GM23338 (cell line): Measurements from ENCODE around the gene PPP2R5E. TPM values are rescaled to one million over a fixed set of nuclear protein-coding genes. Genes with fewer than 3 reads are reported as not detected.

Source experiments
- ATAC-seq: fragments of 200-7000 bp; cut with Tn5 transposase; 3 replicates; pipeline ENCODE4 v1.9.1; 2020
- DNase-seq: peaks from one replicate; pipeline ENCODE4 v3.0.0-alpha.2; 2015; ENCODE audit warnings: low spot score
- H2AFZ ChIP-seq: fragments of 200-600 bp; sonication (generic); 2 replicates; pipeline ENCODE4 v1.8.0; 2016; ENCODE audit warnings: antibody characterized with exemption, mild to moderate bottlenecking, moderate library complexity
- H3F3A ChIP-seq: fragments of 200-600 bp; sonication (generic); replicated peaks from 2 replicates; pipeline ENCODE4 v1.8.0; 2017; ENCODE audit warnings: antibody characterized with exemption, mixed run types, low read depth
- H3K27ac ChIP-seq: fragments of 200-600 bp; sonication (generic); 2 replicates; pipeline ENCODE4 v1.6.1; 2016; ENCODE audit warnings: low read depth
- H3K27me3 ChIP-seq: fragments of 200-600 bp; sonication (generic); 2 replicates; pipeline ENCODE4 v1.8.0; 2016; ENCODE audit warnings: mild to moderate bottlenecking, mixed run types, moderate library complexity; ENCODE audit not compliant: insufficient read depth
- H3K36me3 ChIP-seq: fragments of 200-600 bp; sonication (generic); 2 replicates; pipeline ENCODE4 v1.8.0; 2016; ENCODE audit warnings: mild to moderate bottlenecking; ENCODE audit not compliant: insufficient read depth
- H3K4me1 ChIP-seq: fragments of 200-600 bp; sonication (generic); 2 replicates; pipeline ENCODE4 v1.8.0; 2016; ENCODE audit warnings: mild to moderate bottlenecking, moderate library complexity; ENCODE audit not compliant: insufficient read depth
- H3K4me2 ChIP-seq: fragments of 200-600 bp; sonication (generic); 2 replicates; pipeline ENCODE4 v1.7.1; 2017; ENCODE audit warnings: mixed run types
- H3K4me3 ChIP-seq: fragments of 200-600 bp; sonication (generic); 2 replicates; pipeline ENCODE4 v1.6.1; 2016; ENCODE audit warnings: mixed run types
- H3K79me2 ChIP-seq: fragments of 200-600 bp; sonication (generic); replicated peaks from 2 replicates; pipeline ENCODE4 v1.8.0; 2017; ENCODE audit warnings: mild to moderate bottlenecking; ENCODE audit not compliant: insufficient read depth
- H3K9me2 ChIP-seq: fragments of 200-600 bp; sonication (generic); 2 replicates; pipeline ENCODE4 v1.8.0; 2017; ENCODE audit not compliant: insufficient read depth
- H4K20me1 ChIP-seq: fragments of 200-600 bp; sonication (generic); replicated peaks from 2 replicates; pipeline ENCODE4 v1.8.0; 2017; ENCODE audit warnings: mild to moderate bottlenecking; ENCODE audit not compliant: insufficient read depth
- H3K27ac Mint-ChIP-seq: 2 replicates; pipeline ENCODE4 v1.8.0; 2020; ENCODE audit warnings: inconsistent platforms, mild to moderate bottlenecking, moderate library complexity, mixed read lengths
- H3K27me3 Mint-ChIP-seq: 3 replicates; pipeline ENCODE4 v1.8.0; 2022; ENCODE audit warnings: low read depth, mild to moderate bottlenecking, moderate library complexity, mixed read lengths, inconsistent platforms; ENCODE audit not compliant: insufficient read depth, poor library complexity
- H3K36me3 Mint-ChIP-seq: 3 replicates; pipeline ENCODE4 v1.8.0; 2021; ENCODE audit warnings: low read depth, mild to moderate bottlenecking, inconsistent platforms, moderate library complexity, mixed read lengths
- H3K4me1 Mint-ChIP-seq: 3 replicates; pipeline ENCODE4 v1.8.0; 2020; ENCODE audit warnings: mild to moderate bottlenecking, inconsistent platforms, mixed read lengths
- H3K4me3 Mint-ChIP-seq: 3 replicates; pipeline ENCODE4 v1.8.0; 2021; ENCODE audit warnings: moderate library complexity, mild to moderate bottlenecking, inconsistent platforms, mixed read lengths
- H3K9me3 Mint-ChIP-seq: 3 replicates; pipeline ENCODE4 v1.8.0; 2020; ENCODE audit warnings: moderate library complexity, mild to moderate bottlenecking, inconsistent platforms, mixed read lengths
- CREB1 ChIP-seq: fragments of 250-450 bp; sonication (Bioruptor Pico); IDR thresholded peaks from 2 replicates; pipeline ENCODE4 v1.5.0; 2020; ENCODE audit warnings: low read depth, mild to moderate bottlenecking, moderate library complexity
- EZH2 ChIP-seq: fragments of 200-600 bp; sonication (generic); IDR thresholded peaks from one replicate; pipeline ENCODE4 v1.8.0; 2017; ENCODE audit warnings: antibody characterized with exemption, mild to moderate bottlenecking, low read depth; ENCODE audit not compliant: unreplicated experiment
- EZH2phosphoT487 ChIP-seq: fragments of 200-600 bp; sonication (generic); IDR thresholded peaks from one replicate; pipeline ENCODE4 v1.8.1; 2018; ENCODE audit warnings: antibody characterized with exemption; ENCODE audit not compliant: unreplicated experiment
- JUNB ChIP-seq: IDR thresholded peaks from one replicate; pipeline ENCODE4 v1.6.1; 2016; ENCODE audit warnings: antibody characterized with exemption; ENCODE audit not compliant: unreplicated experiment
- NANOG ChIP-seq: IDR thresholded peaks from 2 replicates; pipeline ENCODE4 v1.6.1; 2016; ENCODE audit warnings: antibody characterized with exemption, borderline replicate concordance
- POLR2AphosphoS5 ChIP-seq: IDR thresholded peaks from 2 replicates; pipeline ENCODE4 v1.6.1; 2016; ENCODE audit warnings: antibody characterized with exemption, low read depth
- STAT1 ChIP-seq: IDR thresholded peaks from one replicate; pipeline ENCODE4 v1.6.1; 2016; ENCODE audit warnings: antibody characterized with exemption; ENCODE audit not compliant: unreplicated experiment
- ZNF114 ChIP-seq: fragments of 250-450 bp; sonication (Bioruptor Pico); IDR thresholded peaks from 2 replicates; pipeline ENCODE4 v1.5.0; 2020; ENCODE audit warnings: mild to moderate bottlenecking, moderate library complexity
- ZNF331 ChIP-seq: fragments of 250-450 bp; sonication (Bioruptor Pico); IDR thresholded peaks from 2 replicates; pipeline ENCODE4 v1.5.0; 2020; ENCODE audit warnings: low read depth, mild to moderate bottlenecking, moderate library complexity
- polyA plus RNA-seq: library from polyadenylated mRNA; unstranded; fragments of >200 nt; fragmentation: Nextera tagmentation; extraction: Ambion mirVana; gene quantifications from 2 replicates; pipeline ENCODE4 v1.2.1, GENCODE V29; 2016
- total RNA-seq: library from RNA; depleted of rRNA; stranded (reverse); fragments of >200 nt; shearing (Covaris generic); gene quantifications from 2 replicates; pipeline ENCODE4 v1.2.3, GENCODE V29; 2014
- TF ChIP-seq, protein P1 (sequence below), 2 experiments: fragments of 200-600 bp in 1 of 2; sonication (generic) in 1 of 2; conservative IDR thresholded peaks; 2 replicates each; pipeline versions ENCODE4 v1.5.1 to v1.6.1; 2016 to 2017; ENCODE audit warnings: antibody characterized with exemption in 2 of 2, low read depth in 2 of 2, mild to moderate bottlenecking in 2 of 2, moderate library complexity in 1 of 2
- TF ChIP-seq, protein P2 (sequence below): IDR thresholded peaks from 2 replicates; pipeline ENCODE4 v1.6.1; 2016; ENCODE audit warnings: antibody characterized with exemption
- TF ChIP-seq, protein P3 (sequence below): IDR thresholded peaks from one replicate; pipeline ENCODE4 v1.6.1; 2018; ENCODE audit warnings: antibody characterized with exemption; ENCODE audit not compliant: unreplicated experiment
- TF ChIP-seq, protein P4 (sequence below): fragments of 250-450 bp; sonication (Bioruptor Pico); IDR thresholded peaks from 2 replicates; pipeline ENCODE4 v1.5.0; 2020; ENCODE audit warnings: mild to moderate bottlenecking, moderate library complexity

PPP2R5E gene
- total and polyA plus RNA-seq, 2 experiments from 2014 or later, result 40.9 to 45.5 TPM

DNA sequence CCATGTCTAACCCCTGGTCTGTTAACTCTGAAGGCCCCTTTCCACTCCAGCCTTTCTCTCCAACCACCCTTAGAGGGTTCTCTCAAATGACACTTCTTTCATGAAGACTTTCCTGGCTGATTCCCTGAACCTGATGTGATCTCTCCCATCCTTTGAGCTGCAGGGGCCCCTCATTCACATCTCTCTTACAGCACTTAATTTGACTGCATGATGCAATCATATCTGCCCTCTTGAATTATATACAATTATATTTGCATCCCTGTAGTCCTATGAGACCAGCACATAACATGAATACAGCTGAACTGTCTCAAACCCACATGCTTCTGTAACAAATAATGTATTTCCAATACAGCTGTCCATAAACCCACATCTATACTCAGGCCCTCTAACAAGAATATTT is 56.4 kb downstream of the PPP2R5E start:
- no peak overlapping the region for H3K27ac ChIP-seq
- no peak overlapping the region for H3K4me2 ChIP-seq
- no peak overlapping the region for H2AFZ ChIP-seq
- no peak for TF ChIP-seq EZH2
- TF ChIP-seq, protein P1, sequence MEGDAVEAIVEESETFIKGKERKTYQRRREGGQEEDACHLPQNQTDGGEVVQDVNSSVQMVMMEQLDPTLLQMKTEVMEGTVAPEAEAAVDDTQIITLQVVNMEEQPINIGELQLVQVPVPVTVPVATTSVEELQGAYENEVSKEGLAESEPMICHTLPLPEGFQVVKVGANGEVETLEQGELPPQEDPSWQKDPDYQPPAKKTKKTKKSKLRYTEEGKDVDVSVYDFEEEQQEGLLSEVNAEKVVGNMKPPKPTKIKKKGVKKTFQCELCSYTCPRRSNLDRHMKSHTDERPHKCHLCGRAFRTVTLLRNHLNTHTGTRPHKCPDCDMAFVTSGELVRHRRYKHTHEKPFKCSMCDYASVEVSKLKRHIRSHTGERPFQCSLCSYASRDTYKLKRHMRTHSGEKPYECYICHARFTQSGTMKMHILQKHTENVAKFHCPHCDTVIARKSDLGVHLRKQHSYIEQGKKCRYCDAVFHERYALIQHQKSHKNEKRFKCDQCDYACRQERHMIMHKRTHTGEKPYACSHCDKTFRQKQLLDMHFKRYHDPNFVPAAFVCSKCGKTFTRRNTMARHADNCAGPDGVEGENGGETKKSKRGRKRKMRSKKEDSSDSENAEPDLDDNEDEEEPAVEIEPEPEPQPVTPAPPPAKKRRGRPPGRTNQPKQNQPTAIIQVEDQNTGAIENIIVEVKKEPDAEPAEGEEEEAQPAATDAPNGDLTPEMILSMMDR (conservative IDR thresholded peaks at IDR 0.05; ENCODE audit: low read depth in 2 of 2), result no peak
- TF ChIP-seq JUNB, result no peak
- TF ChIP-seq STAT1, result no peak
- TF ChIP-seq ZNF331, result no peak
- TF ChIP-seq POLR2AphosphoS5, result no peak
- no peak for TF ChIP-seq CREB1
- TF ChIP-seq, protein P2, sequence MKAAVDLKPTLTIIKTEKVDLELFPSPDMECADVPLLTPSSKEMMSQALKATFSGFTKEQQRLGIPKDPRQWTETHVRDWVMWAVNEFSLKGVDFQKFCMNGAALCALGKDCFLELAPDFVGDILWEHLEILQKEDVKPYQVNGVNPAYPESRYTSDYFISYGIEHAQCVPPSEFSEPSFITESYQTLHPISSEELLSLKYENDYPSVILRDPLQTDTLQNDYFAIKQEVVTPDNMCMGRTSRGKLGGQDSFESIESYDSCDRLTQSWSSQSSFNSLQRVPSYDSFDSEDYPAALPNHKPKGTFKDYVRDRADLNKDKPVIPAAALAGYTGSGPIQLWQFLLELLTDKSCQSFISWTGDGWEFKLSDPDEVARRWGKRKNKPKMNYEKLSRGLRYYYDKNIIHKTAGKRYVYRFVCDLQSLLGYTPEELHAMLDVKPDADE, result no peak
- TF ChIP-seq NANOG, result no peak
- TF ChIP-seq, protein P3, sequence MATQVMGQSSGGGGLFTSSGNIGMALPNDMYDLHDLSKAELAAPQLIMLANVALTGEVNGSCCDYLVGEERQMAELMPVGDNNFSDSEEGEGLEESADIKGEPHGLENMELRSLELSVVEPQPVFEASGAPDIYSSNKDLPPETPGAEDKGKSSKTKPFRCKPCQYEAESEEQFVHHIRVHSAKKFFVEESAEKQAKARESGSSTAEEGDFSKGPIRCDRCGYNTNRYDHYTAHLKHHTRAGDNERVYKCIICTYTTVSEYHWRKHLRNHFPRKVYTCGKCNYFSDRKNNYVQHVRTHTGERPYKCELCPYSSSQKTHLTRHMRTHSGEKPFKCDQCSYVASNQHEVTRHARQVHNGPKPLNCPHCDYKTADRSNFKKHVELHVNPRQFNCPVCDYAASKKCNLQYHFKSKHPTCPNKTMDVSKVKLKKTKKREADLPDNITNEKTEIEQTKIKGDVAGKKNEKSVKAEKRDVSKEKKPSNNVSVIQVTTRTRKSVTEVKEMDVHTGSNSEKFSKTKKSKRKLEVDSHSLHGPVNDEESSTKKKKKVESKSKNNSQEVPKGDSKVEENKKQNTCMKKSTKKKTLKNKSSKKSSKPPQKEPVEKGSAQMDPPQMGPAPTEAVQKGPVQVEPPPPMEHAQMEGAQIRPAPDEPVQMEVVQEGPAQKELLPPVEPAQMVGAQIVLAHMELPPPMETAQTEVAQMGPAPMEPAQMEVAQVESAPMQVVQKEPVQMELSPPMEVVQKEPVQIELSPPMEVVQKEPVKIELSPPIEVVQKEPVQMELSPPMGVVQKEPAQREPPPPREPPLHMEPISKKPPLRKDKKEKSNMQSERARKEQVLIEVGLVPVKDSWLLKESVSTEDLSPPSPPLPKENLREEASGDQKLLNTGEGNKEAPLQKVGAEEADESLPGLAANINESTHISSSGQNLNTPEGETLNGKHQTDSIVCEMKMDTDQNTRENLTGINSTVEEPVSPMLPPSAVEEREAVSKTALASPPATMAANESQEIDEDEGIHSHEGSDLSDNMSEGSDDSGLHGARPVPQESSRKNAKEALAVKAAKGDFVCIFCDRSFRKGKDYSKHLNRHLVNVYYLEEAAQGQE, result no peak
- TF ChIP-seq ZNF114 (CRISPR knock-in tag), result no peak
- TF ChIP-seq, protein P4, sequence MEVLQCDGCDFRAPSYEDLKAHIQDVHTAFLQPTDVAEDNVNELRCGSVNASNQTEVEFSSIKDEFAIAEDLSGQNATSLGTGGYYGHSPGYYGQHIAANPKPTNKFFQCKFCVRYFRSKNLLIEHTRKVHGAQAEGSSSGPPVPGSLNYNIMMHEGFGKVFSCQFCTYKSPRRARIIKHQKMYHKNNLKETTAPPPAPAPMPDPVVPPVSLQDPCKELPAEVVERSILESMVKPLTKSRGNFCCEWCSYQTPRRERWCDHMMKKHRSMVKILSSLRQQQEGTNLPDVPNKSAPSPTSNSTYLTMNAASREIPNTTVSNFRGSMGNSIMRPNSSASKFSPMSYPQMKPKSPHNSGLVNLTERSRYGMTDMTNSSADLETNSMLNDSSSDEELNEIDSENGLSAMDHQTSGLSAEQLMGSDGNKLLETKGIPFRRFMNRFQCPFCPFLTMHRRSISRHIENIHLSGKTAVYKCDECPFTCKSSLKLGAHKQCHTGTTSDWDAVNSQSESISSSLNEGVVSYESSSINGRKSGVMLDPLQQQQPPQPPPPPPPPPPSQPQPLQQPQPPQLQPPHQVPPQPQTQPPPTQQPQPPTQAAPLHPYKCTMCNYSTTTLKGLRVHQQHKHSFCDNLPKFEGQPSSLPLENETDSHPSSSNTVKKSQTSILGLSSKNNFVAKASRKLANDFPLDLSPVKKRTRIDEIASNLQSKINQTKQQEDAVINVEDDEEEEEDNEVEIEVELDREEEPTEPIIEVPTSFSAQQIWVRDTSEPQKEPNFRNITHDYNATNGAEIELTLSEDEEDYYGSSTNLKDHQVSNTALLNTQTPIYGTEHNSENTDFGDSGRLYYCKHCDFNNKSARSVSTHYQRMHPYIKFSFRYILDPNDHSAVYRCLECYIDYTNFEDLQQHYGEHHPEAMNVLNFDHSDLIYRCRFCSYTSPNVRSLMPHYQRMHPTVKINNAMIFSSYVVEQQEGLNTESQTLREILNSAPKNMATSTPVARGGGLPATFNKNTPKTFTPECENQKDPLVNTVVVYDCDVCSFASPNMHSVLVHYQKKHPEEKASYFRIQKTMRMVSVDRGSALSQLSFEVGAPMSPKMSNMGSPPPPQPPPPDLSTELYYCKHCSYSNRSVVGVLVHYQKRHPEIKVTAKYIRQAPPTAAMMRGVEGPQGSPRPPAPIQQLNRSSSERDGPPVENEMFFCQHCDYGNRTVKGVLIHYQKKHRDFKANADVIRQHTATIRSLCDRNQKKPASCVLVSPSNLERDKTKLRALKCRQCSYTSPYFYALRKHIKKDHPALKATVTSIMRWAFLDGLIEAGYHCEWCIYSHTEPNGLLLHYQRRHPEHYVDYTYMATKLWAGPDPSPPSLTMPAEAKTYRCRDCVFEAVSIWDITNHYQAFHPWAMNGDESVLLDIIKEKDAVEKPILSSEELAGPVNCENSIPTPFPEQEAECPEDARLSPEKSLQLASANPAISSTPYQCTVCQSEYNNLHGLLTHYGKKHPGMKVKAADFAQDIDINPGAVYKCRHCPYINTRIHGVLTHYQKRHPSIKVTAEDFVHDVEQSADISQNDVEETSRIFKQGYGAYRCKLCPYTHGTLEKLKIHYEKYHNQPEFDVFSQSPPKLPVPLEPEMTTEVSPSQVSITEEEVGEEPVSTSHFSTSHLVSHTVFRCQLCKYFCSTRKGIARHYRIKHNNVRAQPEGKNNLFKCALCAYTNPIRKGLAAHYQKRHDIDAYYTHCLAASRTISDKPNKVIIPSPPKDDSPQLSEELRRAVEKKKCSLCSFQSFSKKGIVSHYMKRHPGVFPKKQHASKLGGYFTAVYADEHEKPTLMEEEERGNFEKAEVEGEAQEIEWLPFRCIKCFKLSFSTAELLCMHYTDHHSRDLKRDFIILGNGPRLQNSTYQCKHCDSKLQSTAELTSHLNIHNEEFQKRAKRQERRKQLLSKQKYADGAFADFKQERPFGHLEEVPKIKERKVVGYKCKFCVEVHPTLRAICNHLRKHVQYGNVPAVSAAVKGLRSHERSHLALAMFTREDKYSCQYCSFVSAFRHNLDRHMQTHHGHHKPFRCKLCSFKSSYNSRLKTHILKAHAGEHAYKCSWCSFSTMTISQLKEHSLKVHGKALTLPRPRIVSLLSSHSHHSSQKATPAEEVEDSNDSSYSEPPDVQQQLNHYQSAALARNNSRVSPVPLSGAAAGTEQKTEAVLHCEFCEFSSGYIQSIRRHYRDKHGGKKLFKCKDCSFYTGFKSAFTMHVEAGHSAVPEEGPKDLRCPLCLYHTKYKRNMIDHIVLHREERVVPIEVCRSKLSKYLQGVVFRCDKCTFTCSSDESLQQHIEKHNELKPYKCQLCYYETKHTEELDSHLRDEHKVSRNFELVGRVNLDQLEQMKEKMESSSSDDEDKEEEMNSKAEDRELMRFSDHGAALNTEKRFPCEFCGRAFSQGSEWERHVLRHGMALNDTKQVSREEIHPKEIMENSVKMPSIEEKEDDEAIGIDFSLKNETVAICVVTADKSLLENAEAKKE (CRISPR knock-in tag), result no peak
- TF ChIP-seq EZH2phosphoT487, result no peak
- Mint-ChIP-seq H3K9me3 (no peaks in the 10 kb centered on the region), H3K4me1 (peaks cover 32% of the 10 kb centered on the region), H3K27ac (peak overlapping the region; percentile 64), H3K4me3 (no peak overlapping the region), H3K27me3 (peaks cover 4% of the 10 kb centered on the region), H3K36me3 (no peaks in the 10 kb centered on the region)
- no peak for DNase-seq
- no peaks in the 10 kb centered on the region for H3K36me3 ChIP-seq
- no peak for ATAC-seq
- no peaks in the 10 kb centered on the region for H3K27me3 ChIP-seq
- no peaks in the 10 kb centered on the region for H3F3A ChIP-seq
- H3K9me2 ChIP-seq, result no peaks in the 10 kb centered on the region
- no peak overlapping the region for H3K4me3 ChIP-seq
- H3K4me1 ChIP-seq, result peaks cover 22% of the 10 kb centered on the region
- H3K79me2 ChIP-seq, result peaks cover 100% of the 10 kb centered on the region
- H4K20me1 ChIP-seq, result peaks cover 33% of the 10 kb centered on the region
